Heart left ventricle (tissue), 16 donors: ENCODE data around the gene IPO13. TPM values are rescaled to one million over a fixed set of nuclear protein-coding genes. Genes with fewer than 3 reads are reported as not detected.

Experiments used
- ATAC-seq, 4 donors: fragments of 200-7000 bp; cut with Tn5 transposase; one replicate each; pipeline ENCODE4 v1.9.1; 2020 to 2022; ENCODE audit warnings: moderate library complexity in 4 of 4, mild to moderate bottlenecking in 3 of 4, moderate number of reproducible peaks in 1 of 4
- DNase-seq, 5 donors: peaks; one replicate each; pipeline ENCODE4 v3.0.0-alpha.2; 2020
- H3K27ac ChIP-seq, 12 donors: fragments of 200-600 bp; sonication (generic) in 4 of 12; one replicate each; pipeline versions ENCODE4 v1.5.0 to v1.8.0; 2016 to 2022; ENCODE audit warnings: mild to moderate bottlenecking in 2 of 12
- H3K27me3 ChIP-seq, 9 donors: fragments of 200-600 bp; sonication (generic) in 2 of 9; one replicate each; pipeline versions ENCODE4 v1.5.1 to v1.8.0; 2016 to 2022; ENCODE audit warnings: mild to moderate bottlenecking in 3 of 9
- H3K36me3 ChIP-seq, 9 donors: fragments of 200-600 bp; sonication (generic) in 2 of 9; one replicate each; pipeline versions ENCODE4 v1.5.0 to v1.8.0; 2018 to 2022; ENCODE audit warnings: mild to moderate bottlenecking in 2 of 9
- H3K4me1 ChIP-seq, 12 donors: fragments of 200-600 bp; sonication (generic) in 4 of 12; one replicate each; pipeline versions ENCODE4 v1.5.0 to v1.8.0; 2016 to 2022; ENCODE audit warnings: mild to moderate bottlenecking in 3 of 12
- H3K4me3 ChIP-seq, 12 donors: fragments of 200-600 bp; sonication (generic) in 4 of 12; one replicate each; pipeline versions ENCODE4 v1.5.0 to v1.8.0; 2017 to 2022; ENCODE audit warnings: mild to moderate bottlenecking in 9 of 12, moderate library complexity in 4 of 12
- H3K9me3 ChIP-seq, 12 donors: fragments of 200-600 bp; sonication (generic) in 4 of 12; one replicate each; pipeline versions ENCODE4 v1.5.0 to v1.8.0; 2016 to 2022; ENCODE audit warnings: mild to moderate bottlenecking in 1 of 12
- CTCF ChIP-seq, 12 donors: fragments of 200-600 bp; sonication (generic) in 4 of 12; IDR thresholded peaks; one replicate each; pipeline versions ENCODE4 v1.5.0 to v1.8.0; 2018 to 2022; ENCODE audit warnings: antibody characterized with exemption in 12 of 12, mild to moderate bottlenecking in 5 of 12
- POLR2A ChIP-seq, 2 donors: fragments of 450-650 bp; IDR thresholded peaks; one replicate each; pipeline ENCODE4 v1.6.1; 2017; ENCODE audit warnings: antibody characterized with exemption in 2 of 2, mild to moderate bottlenecking in 2 of 2, moderate library complexity in 2 of 2
- WGBS, 4 donors: extraction: QIAGEN DNeasy Blood & Tissue Kit in 2 of 4; methylation state at CpG; one replicate each; pipeline versions ENCODE4 v1.1.5 to v1.1.7; 2013 to 2018; 5-methylcytosine and 5-hydroxymethylcytosine counted together
- intact Hi-C, 10 donors: fragments of 100-400 bp; cut with DNase I; formaldehyde crosslinking; loops; one replicate each; pipeline versions ENCODE4 v1.11.1 to v1.14.2; 2022
- polyA plus RNA-seq, 2 donors: library from polyadenylated mRNA; stranded (reverse); fragments of 200-250 nt; gene quantifications; one replicate each; pipeline ENCODE4 v1.2.3, GENCODE V29; 2013
- total RNA-seq, 9 donors: library from RNA; depleted of rRNA in 2 of 9; stranded (reverse); fragments of >200 nt in 2 of 9; fragmentation: NEBNext Ultra II Directional in 3 of 9; extraction: Animal tissue kit (Norgen Biotek cat#: 25700) in 3 of 9; gene quantifications; one replicate each; pipeline versions ENCODE4 v1.1.0 to v1.2.4, GENCODE V29; 2016 to 2023
- donor health status: ischemic (EF 13 %, LVEDD 7.1; RV severe dilation, severe dysfunction).
- donor health status: healthy with polysubstance abuse.
- donor health status: DM: no; HTN: yes; CAD: no.
- donor health status: DM: no; HTN: no; CAD: no.
- donor health status: ischemic (EF 25% LVEDD 6.9; RV normal size, moderate dysfunction).
- donor health status: ischemic (EF 25% LVEDD 5.7; RV mildly dilated, moderate dysfunction).
- donor health status: healthy.
- donor health status: DM: yes; HTN: yes; CAD: no.
- donor health status: ischemic (EF 35%, LVEDD 5.7; RV mildly dilated, moderate dysfunction).
- donor health status: nonischemic (EF 11% LVEDD 7.7; RV severe dilation, severe dysfunction).
- donor health status: DM: yes; HTN: yes; CAD: no.
- donor health status: PGD.
- donor health status: ischemic (EF 29% LVEDD 5.4; RV normal size, mild dysfunction).
- donor health status: nonischemic (EF 23%, LVEDD 6.1; RV moderate dilation, normal function).

Gene IPO13
- total and polyA plus RNA-seq, 11 donors, result 29.9 to 71.0 (median 54.6) TPM

GRCh38 chr1:43976045-43976444 lies 29.3 kb downstream of the IPO13 start:
- Histone ChIP-seq H3K36me3 (peaks cover 0 to 40% (median 27%) of the 10 kb centered on the region in 9 donors), H3K27ac (peak overlapping the region in 1 of 12 donors; percentile 93), H3K4me3 (peak overlapping the region in 11 of 12 donors; percentile 59 to 93 (median 89)), H3K9me3 (no peaks in the 10 kb centered on the region), H3K27me3 (no peaks in the 10 kb centered on the region), H3K4me1 (peaks cover 3 to 61% (median 45%) of the 10 kb centered on the region in 12 donors)
- intact Hi-C loops, result no loop called here
- ATAC-seq (no peak), DNase-seq (peak in 1 of 5 donors; percentile 17)
- TF ChIP-seq CTCF (IDR thresholded peaks at IDR 0.05) (no peak), POLR2A (IDR thresholded peaks at IDR 0.05) (no peak)
- WGBS, 4 donors, result 82 to 90% (median 85%) methylated on average over 4 of the region's 4 CpGs

GRCh38 chr1:43976890-43977289 lies 30.1 kb downstream of the IPO13 start:
- ATAC-seq (no peak), DNase-seq (no peak)
- intact Hi-C loops, result no loop called here
- Histone ChIP-seq H3K9me3 (no peaks in the 10 kb centered on the region), H3K4me1 (peaks cover 3 to 59% (median 44%) of the 10 kb centered on the region in 12 donors), H3K4me3 (no peak overlapping the region), H3K27ac (no peak overlapping the region), H3K36me3 (peaks cover 0 to 37% (median 27%) of the 10 kb centered on the region in 9 donors), H3K27me3 (no peaks in the 10 kb centered on the region)
- TF ChIP-seq CTCF (IDR thresholded peaks at IDR 0.05) (no peak), POLR2A (IDR thresholded peaks at IDR 0.05) (no peak)
- 92 to 95% (median 93%) methylated on average over 8 of the region's 8 CpGs for WGBS, 4 donors

- no peak for DNase-seq
- 79 to 92% (median 85%) methylated on average over 9 of the region's 9 CpGs for WGBS, 4 donors
These were observed 30.9 kb downstream of the IPO13 start for GRCh38 chr1:43977376-43978263.

More at GRCh38 chr1:43977376-43978263, 30.9 kb downstream of the IPO13 start:
- intact Hi-C loops, result no loop called here
- ATAC-seq, result no peak
- peak overlapping the region in 2 of 12 donors; percentile 4 to 69 for H3K4me3 ChIP-seq
- H3K4me1 ChIP-seq, result peaks cover 3 to 59% (median 44%) of the 10 kb centered on the region in 12 donors
- no peaks in the 10 kb centered on the region for H3K9me3 ChIP-seq
- TF ChIP-seq POLR2A (IDR thresholded peaks at IDR 0.05) (no peak), CTCF (IDR thresholded peaks at IDR 0.05) (no peak)
- peaks cover 0 to 30% (median 22%) of the 10 kb centered on the region in 9 donors for H3K36me3 ChIP-seq
- H3K27ac ChIP-seq, result no peak overlapping the region
- H3K27me3 ChIP-seq, result no peaks in the 10 kb centered on the region
